ENCODE data around the gene CIC.
"Not testable (repeated sequence)": the region's sequence is repeated elsewhere in the genome, so short reads cannot be mapped to it uniquely, and the experiment has no call there.

CIC gene

DNA sequence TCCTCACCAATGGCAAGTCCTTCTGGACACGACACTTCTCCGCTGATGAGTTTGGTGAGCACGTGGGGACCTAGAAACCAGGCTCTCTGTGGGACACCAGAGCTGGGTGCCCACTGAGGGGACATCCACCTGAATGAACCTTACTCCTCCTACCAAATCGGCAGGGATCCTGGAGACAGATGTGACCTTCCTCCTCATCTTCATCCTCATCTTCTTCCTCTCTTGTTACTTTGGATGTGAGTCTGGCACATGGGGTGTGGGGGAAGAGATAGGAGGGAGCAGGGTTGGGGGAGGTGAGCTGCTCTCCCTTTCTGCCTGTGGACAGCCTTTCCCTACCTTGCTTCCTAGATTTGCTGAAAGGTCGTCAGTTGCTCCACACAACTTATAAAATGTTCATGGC, 46.0 kb downstream of the CIC start:
- DNase-seq = no peak

DNA sequence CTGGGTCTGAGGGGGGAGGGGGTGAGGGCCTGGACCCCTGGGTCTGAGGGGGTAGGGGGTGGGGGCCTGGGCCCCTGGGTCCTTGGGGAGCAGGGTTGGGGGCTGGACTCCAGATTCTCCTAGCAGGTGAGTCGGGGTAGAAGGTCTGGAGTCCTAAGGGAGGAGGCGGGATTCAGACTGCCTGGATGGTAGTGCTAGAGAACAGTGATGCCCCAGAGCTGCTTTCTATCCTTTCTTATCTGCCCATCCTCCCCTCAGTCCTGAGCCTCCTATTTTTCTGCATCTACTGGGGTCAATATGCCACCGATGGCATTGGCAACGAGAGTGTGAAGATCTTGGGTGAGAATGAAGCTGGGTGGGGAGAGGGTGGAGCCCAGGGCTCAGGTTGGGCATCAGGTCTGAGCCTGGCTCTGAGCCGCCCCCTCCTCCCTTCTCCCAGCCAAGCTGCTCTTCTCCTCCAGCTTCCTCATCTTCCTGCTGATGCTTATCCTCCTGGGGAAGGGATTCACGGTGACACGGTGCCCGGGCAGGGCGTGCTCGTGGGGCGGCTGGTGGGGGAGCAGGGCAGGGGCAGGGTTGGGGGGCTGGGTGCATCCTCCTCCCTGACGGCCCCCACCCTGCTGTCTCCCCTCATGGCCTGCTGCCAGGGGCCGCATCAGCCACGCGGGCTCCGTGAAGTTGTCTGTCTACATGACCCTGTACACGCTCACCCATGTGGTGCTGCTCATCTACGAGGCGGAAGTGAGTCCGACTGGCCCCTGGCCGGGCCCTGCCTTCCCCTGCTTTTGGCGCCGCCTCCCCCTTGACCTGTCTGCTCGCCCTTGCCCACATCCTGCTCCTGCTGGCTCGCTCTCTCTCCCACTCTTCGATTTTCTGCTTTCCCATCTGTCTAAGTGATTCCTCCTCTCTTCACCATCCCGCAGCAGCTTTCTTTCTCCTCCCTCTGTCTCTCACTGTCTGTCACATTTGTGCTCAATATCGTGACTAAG, 47.5 kb downstream of the CIC start:
- DNase-seq = no peak

DNA sequence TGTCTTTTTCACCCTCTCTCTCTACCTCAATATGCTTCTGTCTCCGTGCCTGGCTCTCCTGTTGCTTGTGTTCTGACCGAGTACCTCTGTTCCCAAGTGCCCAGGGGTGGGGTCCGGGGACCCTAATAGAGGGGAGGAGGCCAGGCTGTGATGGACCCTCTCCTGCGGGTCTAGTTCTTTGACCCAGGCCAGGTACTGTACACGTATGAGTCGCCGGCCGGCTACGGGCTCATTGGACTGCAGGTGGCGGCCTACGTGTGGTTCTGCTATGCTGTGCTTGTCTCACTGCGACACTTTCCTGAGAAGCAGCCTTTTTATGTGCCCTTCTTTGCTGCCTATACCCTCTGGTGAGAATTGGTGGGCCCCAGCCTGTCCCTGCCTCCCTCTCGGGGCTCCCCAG, 48.5 kb downstream of the CIC start:
- no peak for DNase-seq

DNA sequence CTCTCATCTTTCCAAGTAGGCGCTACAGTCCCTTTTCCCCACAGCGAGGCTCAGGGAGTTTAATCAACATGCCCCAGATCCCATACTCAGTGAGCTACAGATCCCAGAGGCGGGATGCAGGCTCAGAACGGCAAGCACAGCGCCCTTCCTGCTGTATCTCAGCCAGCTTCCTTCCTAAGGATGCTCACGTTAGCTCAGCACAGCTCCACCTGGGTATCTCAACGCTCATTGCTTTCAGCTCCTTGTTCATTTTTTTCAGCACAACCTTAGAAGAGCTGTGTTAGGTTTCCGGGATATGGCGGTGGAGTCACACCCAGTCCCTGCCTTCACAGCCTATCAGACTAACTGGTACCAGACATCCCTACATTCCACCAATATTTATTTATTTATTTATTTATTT, 53.3 kb downstream of the CIC start:
- no peak for DNase-seq

DNA sequence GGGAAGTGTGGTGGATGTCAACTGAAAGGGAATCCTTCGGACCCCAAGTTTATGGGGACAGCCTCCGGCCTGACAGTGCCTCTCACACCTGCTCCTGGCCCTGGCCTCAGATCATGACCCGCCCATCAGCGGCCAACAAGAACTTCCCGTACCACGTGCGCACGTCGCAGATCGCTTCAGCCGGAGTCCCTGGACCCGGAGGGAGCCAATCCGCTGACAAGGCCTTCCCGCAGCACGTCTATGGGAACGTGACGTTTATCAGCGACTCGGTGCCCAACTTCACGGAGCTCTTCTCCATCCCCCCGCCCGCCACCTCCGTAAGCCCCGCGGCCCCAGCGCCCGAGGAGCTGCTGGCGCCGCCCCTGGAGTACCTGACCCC, 54.4 kb downstream of the CIC start:
- no peak for DNase-seq

DNA sequence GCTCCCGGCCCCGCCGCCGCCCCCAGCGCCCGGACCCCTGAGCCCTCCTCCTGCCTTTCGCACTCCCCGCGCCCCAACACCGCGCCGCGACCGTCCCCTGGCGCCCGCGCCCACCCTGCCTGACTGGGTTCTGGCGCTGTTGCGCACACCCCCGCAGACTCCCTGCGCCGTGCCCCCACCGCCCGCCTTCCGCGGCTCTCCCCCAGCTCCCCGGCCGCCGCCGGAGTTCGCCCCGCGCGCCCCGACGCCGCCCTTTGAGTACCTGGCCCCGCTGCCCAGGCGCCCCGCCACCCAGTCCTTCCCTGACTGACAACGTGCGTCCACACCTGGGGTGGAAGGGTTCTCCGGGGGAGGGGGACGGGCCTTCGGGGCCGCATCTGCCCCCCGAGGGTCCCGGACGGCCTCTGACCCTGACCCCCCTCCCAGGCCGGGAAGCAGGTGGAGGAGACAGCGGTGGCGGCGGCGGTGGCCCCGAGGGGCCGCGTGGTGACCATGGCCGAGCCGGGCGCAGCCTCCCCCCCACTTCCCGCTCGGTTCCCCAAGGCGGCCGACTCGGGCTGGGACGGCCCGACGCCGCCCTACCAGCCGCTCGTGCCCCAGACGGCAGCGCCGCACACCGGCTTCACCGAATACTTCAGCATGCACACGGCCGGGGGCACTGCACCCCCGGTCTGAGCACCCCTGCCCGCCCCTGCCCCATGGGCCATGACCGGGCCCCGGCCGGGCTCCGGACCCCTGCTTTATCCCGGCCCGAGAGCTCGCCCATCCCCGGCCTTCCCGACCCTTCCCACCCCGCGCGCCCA, 55.0 kb downstream of the CIC start:
- DNase-seq = peak; percentile 33

DNA sequence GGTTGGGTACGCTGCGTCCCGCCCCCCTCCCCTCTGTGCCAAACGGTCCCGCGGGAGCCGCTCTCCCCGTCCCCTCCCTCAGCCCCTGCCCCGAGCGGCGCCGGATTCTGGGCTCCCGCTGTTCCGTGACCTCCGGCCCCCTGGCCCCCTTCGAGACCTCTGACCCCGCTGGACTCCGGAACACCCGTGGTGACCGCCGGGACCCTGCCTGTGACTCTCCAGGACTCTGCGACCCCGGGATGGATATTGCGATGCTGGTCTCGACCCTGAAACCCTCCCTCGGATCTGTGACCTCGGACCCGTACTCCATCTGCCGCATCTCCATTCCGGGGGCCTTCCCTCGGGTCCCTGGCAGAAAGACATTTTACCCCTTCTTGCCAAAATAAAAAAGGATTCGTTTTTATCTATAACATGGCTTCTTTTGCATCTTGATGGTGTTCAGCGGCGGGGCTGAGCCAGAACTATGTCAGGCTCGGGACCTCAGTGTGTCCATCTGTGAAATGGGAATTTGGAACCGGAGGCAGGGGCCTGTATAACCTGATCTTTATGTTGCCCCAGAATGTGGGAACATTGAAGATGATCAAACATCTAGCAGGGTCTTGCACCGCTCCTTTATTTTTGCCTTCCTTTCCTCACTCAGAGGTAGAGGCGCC, 55.7 kb downstream of the CIC start:
- no peak for DNase-seq

DNA sequence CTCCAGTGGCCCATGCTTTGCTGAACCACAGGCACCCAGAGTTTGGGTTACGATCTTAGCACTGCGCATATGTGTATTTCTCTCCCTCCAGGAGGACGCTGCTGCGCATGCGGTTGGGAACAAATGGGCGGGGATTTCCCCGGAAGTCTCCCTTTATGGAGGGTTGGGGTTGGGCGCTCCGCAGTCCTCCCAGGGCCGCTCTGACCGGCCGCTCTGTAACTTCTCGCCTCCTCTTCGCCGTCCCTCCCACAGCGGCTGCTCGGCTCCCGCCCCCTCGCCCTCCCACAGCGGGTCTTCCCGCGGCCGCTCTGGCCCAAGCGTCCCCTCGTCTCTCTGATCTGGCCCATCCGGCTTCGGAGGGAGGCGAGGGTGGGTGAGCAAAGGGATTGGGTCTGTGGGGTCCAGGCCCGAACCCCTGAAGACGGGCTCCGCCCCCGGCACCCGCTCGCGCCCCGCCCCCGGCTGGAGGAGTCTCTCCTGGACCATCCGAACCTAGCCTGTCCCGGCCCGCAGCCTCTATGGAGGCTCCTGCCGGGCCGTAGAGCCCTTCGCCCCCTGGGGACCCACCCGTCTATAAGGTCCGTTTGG, 56.4 kb downstream of the CIC start, which contains the start of gene MEGF8:
MEGF8 (plus strand) TSS at position 328 of the 588 bp plus-strand sequence. CDS start 609 bp downstream, outside the sequence.
- DNase-seq = peak; percentile 99

DNA sequence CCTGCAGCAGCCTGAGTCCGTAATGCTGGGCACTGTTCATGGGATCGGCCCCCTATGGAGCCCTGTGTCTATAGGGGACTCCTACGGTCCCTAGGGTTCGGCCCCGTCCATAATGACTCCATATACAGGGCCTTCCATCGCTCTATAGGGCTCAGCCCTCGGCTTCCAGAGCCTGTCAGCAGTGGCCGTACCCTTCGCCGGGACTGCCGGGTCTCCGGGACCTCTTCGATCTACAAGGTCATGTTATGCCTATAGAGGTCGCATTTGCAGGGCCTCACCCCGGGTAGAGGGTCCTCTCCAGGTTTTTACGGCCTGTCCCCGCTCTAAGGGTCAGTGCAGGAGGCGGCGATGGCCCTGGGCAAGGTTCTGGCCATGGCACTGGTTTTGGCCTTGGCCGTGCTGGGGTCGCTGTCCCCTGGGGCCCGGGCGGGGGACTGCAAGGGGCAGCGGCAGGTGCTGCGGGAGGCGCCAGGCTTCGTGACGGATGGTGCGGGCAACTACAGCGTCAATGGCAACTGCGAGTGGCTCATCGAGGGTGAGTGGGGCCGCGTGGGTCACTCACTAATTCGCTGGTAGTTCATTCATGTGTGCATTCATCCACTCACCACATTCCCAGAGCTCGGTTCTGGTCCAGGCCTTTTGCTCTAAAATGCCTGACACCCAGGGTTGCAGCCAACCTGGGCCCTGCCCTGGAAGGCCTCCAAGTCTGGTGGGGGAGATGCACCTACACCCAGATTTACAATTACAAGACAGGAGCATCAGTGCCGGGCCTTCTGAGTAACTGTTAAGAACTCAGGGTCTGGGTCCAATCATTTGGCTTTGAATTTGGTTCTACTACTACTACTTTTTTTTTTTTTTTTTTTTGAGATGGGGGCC, 57.1 kb downstream of the CIC start:
- DNase-seq = peak; percentile 17

DNA sequence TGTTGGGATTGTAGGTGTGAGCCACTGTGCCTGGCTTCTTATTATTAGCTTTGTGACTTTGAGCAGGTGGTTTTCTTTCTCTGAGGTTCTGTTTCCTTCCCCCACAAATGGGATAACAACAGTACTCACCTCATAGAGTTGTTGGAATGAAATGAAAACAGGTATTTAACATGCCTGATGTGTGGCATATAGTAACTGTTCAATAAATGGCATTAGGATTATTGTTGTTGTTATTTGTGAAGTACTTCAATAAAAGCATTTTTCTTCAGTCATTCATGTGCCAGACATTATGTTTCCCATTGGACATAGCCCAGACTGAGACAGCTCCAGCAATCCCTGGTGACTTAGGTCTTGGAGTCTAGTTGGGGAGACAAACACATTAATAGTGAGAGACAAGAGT, 57.9 kb downstream of the CIC start:
- DNase-seq = no peak

DNA sequence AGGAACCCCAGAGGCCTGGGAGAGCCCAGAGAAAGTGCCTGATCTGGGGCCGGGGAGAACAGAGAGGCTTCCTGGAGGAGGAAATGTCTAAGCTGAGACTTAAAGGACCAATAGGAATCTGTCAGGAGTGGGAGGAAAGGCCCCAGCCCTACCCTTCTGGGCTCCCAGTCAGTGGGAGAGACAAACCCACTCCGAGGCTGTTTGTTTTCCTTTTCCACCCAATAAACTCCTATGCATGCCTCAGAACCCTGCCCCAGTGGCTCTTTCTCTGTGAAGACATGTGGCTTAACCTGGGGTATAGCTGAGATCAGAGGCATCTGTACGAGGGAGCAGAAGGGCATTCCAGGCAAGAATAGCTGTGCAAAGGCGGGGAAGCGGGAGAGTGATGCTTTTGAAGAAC, 58.3 kb downstream of the CIC start:
- DNase-seq = no peak

DNA sequence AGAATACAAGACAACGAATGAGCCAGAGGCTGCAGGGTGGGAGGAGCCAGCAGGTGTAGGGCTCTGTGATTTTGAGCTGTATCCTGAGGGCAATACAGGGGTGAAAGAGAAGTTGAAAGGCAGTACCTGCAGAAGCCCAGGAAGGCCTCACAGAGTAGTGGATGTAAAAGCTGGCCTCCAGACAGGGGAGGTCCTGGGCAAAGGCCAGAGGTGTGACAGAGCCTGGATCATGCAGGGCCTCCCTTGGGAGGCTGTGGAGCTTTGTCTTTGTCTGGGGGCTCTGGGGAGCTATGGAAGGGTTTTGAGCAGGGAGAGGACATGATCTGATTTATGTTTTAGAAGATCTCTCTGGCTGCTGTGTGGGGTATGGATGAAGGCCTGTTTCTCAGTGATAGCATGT, 59.1 kb downstream of the CIC start:
- no peak for DNase-seq

DNA sequence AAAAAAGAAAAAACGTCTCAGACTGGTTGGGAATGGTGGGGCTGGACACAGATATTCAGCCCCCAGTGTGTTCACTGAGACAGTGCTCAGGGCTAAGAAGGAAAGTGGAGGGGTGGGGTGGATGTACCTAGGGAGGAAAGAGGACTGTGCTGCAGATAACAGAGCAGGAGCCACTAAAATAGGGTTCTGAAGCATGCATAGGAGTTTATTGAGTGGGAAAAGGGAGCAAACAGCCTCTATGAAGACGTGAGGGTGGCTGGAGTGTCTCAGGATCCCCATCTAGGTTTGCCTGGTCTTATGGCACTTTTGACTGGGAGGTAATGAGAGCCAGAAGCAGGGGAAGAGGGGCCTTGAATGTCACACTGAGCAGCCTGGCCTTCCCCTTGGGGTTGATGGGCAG, 59.8 kb downstream of the CIC start:
- DNase-seq = no peak

DNA sequence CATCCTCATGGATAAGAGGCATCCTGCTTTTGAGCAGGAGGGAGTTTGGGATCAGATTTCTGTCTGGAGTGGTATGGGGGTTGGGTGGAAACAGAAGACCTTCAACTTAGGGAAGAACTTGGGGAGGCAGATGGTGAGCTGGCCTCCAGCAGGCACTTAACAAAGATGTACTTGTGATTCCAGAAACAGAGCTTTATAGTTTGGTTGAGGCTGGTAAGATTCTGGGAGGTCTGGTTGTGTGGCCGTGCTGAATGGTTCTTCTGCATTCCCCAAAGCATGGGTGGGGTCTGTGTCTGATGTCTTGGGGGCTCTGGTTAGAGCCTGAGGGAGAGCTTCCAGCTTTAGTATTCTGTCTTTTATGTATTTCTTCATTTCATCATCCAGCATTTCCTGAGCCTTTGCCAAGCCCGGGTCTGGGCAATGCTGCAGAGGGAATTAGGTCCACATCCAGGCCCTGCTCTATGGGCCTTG, 61.2 kb downstream of the CIC start:
- DNase-seq = no peak

DNA sequence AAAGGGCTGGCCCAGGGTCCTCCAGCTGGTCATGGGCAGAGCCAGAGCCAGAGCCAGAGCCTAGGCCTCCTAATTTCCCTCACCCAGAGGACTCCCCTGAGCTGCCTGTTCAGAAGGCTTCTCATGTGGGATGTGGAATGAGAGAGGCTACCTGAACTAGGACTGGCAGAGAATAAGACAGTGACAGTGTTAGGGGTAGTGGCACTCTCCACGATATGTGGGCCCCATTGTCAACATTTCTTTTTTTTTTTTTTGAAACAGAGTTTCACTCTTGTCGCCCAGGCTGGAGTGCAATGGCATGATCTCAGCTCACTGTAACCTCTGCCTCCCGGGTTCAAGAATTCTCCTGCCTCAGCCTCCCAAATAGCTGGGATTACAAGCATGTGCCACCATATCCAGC, 62.3 kb downstream of the CIC start:
- not testable (repeated sequence) for DNase-seq

DNA sequence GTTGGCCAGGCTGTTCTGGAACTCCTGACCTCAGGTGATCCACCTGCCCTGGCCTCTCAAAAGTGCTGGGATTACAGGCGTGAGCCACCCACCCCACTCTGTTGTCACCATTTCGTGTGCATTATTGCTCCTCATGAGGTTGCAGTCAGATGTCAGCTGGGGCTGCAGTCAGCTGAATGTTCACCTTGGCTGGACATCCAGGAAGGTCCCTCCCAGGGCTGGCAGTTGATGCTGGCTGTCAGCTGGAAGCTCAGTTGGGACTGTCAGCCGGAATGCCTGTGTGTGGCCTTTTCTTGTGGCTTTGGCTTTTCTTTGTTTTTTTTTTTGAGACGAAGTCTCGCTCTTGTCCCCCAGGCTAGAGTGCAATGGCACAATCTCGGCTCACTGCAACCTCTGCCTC, 63.0 kb downstream of the CIC start:
- DNase-seq = no peak

DNA sequence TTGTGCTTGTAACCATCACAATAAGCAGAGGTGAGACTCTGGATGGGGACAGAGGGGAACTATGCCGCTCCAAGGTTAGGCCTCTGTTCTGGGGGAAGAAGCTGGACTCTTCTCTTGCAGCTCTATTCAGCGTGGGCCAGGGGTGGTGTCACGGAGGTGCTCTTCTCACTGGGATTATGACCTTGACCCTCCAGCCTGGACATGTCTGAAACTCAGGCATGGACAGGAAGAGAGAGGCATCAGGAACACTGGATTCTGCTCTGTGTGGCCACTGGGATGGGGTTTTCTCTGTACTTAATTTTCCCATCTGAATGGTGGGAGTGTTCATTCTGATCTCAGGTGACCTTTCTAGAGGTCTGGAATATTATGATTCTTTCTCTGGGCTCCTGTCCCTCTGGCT, 64.0 kb downstream of the CIC start:
- no peak for DNase-seq

DNA sequence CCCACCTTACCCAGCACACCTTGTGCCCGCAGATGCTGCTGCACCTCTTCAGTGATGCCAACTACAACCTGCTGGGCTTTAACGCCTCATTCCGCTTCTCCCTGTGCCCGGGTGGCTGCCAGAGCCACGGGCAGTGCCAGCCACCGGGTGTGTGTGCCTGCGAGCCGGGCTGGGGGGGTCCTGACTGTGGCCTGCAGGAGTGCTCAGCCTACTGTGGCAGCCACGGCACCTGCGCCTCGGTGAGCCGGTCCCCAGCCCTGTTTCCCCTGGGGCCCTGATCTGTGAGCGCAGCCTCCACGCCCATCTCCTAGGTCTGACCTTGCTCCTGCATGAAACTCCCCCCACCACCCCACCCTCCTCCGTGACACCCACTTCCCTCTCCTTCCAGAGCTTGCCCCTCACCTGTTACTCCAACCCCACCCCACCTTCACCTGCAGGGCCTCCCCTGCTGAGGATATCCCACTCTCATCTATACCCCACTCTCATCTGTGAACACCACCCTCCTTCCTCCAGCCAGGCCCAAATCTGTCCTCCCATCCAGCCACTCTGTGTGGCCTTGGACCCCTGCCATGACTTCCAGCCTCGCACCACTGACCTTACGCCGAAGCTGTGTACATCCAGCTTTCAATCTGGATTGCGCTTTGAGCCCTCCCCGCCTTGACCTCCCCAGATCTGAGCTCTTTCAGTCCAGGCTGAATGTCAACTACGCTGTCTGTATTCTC, 65.1 kb downstream of the CIC start:
- DNase-seq = no peak

DNA sequence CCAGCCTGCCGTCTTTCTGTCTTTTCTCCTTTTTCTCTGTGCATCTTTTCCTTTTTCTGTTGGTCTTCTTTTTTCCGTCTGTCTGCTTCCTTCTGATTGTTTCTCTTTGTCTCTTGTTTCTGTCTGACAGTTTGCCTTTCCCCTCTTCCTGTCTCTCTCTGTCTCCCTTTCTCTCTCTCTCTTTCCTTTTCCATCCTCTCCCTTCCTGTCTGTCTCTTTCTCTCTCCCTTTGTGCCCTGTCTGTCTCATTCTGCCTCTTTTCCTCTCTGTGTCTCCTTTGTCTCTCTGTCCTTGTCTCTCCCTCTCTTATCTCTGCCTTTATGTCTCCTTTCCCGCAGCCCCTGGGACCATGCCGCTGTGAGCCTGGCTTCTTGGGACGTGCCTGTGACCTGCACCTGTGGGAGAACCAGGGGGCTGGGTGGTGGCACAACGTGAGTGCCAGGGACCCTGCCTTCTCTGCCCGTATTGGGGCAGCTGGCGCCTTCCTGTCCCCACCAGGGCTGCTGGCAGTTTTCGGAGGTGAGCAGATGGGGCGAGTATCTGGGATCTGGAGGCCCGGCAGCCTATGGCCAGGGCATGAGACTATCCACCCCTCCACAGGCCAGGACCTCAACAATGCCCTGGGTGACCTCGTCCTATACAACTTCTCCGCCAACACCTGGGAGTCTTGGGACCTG, 65.8 kb downstream of the CIC start:
- no peak for DNase-seq

DNA sequence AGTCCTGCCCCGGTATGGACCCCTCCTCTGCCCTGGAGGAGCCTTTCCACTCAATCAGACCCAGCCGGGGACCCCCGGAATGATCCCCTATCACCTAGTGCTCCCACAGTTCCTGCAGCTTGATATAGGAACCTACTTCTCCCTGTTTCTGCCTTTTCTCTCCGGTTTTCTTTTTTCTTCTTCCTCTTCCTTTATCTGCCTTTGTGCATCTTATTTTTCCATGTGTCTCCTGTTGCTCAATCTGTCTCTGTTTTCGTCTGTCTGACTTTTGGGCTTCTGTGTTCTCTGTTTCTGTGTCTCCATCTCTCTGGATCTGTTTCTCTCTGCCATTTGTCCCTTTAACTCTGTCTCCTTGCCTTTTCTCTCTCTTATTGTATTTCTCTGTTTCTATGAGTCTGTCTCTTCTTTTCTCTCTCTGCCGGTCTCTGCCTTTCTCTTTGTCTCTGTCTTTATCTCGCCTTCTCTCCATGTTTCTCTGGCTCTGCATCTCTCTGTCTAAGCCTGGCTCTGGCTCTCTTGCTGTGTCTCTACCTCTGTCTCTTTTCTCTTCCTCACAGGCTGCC, 66.4 kb downstream of the CIC start:
- no peak for DNase-seq

Data from CD4-positive, alpha-beta T cell treated with Interleukin-21 for 1 hour (primary cell).